Myocyte (in vitro differentiated cells): ENCODE measurements around the gene ITGAE. TPM values are rescaled to one million over a fixed set of nuclear protein-coding genes. Genes with fewer than 3 reads are reported as not detected.
"Not testable (repeated sequence)": the region's sequence is repeated elsewhere in the genome, so short reads cannot be mapped to it uniquely, and the experiment has no call there.

Experiments used
- DNase-seq: peaks from one replicate; pipeline ENCODE4 v3.0.0-alpha.2; 2012; ENCODE audit warnings: low read depth
- total RNA-seq: library from RNA; depleted of rRNA; stranded (reverse); fragments of >200 nt; gene quantifications from 2 replicates; pipeline ENCODE4 v1.2.3, GENCODE V29; 2014

The ITGAE gene
- total RNA-seq, 1 donor from 2014 or later: 23.1 TPM

DNA sequence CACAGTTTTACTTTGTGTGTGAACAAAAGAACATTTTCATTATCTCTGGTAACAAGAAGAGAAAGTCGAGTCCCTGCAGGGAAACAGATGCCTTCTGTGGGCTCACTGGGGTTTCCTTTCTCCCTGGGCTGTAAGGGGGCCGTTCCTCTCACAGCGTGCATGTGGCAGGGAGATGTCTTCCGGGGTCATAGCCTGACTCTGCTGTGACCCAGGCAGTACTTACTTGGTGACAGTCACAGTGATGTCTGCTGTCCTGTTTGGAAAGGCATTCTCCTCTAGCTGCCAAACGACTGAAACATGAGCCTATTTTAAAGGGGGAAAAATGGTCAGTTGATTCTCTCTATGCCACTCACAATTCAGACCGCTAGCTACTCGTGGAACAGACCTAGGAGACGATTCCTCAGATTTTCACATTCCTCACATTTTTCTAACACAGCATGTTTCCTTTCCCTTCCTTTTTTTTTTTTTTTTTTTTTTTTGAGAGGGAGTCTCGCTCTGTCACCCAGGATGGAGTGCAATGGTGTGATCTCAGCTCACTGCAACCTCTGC, 70.0 kb downstream of the ITGAE start:
- peak; percentile 28 for DNase-seq

DNA sequence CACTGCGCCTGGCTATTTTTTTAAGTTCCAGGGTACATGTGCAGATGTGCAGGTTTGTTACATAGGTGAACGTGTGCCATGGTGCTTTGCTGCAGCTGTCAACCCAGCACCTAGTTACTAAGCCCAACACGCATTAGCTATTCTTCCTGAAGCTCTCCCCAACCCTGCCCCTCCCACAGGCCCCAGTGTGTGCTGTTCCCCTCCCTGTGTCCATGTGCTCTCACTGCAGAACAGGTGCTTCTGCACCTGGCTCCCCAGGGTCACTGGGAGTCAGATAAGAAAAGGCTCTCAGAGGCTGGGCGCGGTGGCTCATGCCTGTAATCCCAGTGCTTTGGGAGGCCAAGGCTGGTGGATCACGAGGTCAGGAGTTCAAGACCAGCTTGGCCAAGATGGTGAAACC, 71.1 kb downstream of the ITGAE start:
- no peak for DNase-seq

GRCh38 chr17:3728099-3728498, 72.9 kb downstream of the ITGAE start:
- DNase-seq: not testable (repeated sequence)

DNA sequence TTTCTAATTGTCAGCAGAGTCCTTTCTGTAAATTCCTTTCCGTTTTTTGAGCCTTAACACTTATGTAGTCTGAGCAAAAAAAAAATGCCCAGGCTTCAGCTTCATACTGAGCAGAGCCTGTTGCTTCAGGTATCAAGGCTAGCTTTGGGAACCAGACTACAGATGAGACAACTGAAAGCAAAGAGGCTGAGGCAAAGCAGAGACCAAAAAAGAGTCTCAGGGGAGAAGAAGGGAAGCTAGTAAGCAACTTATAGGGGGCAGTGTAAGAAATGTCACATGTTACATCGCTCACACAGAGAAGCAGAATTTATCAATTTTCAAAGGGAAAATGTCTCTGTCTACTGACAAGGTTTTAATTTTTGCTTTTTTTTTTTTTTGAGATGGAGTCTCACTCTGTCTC, 73.9 kb downstream of the ITGAE start:
- DNase-seq: no peak

DNA sequence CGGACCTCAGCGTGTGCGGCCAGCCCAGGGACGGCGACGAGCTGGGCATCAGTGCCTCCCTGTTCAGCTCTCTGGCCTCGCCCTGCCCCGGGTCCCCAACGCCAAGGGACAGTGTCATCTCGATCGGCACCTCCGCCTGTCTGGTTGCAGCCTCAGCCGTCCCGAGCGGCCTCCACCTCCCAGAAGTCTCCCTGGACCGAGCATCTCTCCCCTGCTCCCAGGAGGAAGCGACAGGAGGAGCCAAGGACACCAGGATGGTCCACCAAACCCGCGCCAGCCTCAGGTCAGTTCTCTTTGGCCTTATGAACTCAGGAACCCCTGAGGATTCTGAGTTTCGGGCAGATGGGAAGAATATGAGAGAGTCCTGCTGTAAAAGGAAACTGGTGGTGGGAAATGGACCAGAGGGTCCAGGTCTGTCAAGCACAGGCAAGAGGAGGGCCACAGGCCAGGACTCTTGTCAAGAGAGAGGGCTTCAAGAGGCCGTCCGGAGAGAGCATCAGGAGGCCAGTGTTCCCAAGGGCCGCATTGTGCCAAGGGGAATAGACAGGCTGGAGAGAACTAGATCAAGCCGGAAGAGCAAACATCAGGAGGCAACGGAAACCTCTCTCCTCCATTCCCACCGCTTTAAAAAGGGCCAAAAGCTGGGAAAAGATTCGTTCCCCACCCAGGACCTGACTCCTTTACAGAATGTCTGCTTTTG, 76.5 kb downstream of the ITGAE start:
- DNase-seq: no peak

GRCh38 chr17:3723556-3724377, 77.2 kb downstream of the ITGAE start, which contains the start of gene HASPIN:
Gene HASPIN, plus strand, starts transcription at chr17:3723903. Its CDS starts 33 bp downstream, at chr17:3723936.
- peak; percentile 92 for DNase-seq

GRCh38 chr17:3723188-3723555, 77.8 kb downstream of the ITGAE start:
- DNase-seq: no peak

- no peak for DNase-seq
Observed at GRCh38 chr17:3722716-3723115, 78.3 kb downstream of the ITGAE start.

DNA sequence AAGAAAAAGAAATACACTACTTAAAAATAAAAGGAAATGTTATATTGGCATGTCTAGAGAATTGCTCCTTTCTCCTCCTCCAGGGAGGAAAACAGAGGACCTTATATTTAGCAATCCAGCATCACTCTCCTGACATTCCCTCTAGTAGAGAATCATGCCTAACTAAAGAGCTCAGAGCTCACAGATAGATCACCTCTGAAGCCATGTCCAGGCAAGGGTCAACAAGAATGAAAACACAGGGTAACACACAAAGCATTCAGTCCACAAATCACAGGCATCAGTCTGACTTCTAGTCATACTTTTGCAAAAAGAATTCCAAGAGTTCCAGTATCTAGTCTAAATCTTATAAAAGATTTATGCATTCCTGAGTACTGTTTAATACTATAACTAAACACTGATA, 81.7 kb downstream of the ITGAE start:
- no peak for DNase-seq

DNA sequence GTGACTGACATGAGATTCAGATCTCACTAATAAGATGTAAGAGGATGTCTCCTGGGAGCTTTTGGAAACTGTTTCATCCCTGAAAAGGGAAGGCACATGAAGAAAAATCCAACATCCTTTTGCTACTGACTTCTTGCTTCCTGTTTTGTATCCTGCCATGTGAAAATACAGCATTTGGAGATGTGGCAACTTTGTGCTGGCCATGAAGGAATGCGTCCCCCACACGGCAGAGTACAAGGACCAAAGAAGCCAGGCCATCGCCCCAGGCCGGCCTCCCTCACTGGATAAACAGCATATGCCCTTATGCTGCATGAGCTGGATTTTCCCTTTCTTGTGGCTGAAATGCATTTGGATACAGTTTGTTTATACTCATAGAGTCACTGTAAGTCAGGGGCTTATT, 82.8 kb downstream of the ITGAE start:
- no peak for DNase-seq

DNA sequence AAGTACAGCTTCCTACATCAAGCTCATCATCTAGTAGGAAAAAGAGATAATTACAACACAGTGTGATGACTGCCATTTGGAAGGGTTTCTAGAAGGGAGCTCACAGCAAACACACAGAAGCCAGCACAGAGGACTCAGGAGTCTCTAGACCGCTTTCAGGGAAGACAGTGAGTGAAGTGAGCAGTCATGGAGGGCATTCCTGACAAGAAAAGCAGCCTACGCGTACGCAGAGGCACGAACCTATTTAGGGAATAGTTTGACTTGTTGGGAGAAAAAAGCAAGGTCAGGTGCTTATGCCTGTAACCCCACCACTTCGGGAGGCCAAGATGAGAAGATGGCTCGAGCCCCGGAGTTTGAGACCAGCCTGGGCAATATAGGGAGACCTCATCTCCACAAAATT, 85.7 kb downstream of the ITGAE start:
- no peak for DNase-seq

DNA sequence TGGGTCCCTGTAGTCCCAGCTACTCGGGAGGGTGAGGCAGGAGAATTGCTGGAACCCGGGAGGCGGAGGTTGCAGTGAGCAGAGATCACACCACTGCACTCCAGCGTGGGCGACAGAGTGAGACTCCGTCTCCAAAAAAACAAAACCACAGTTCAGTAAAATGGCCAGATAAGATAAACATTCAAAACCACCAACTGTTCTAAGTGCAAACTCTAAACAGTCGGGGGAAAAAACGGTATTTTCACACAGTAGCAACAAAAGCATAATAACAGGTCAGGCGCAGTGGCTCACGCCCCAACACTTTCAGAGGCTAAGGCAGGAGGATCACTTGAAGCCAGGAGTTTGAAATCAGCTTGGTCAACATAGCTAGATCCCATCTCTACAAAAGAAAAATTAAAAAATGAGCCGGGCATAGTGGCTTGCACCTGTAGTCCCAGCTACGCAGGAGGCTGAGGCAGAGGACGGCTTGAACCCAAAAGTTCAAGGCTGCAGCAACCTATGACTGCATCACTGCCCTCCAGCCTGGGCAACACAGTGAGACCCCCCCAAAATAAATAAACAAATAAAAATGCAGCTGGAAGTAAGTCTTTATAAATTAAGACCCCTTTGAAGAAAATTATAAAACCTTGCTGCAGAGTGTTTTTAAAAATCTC, 88.1 kb downstream of the ITGAE start:
- DNase-seq: no peak

DNA sequence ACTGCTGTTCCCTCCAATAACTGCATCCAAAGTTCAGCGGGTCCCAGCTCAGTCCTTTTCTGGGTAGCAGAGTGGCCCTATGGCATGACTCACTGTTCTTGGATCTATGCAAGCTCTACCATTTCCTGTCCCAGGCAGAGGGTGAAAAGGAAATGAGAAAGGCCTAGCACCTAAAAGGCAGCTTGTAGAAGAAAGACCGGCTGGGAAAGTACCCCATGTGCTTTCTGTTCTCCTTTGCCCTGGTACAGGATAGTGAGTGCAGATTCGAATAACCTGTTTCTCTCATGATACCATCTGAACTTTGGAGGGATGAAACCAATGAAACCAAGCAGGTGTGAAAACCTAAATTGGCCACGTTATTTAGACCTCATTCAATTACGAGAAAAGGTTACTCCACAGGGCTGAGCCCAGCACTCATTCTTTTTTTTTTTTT, 90.0 kb downstream of the ITGAE start:
- no peak for DNase-seq

DNA sequence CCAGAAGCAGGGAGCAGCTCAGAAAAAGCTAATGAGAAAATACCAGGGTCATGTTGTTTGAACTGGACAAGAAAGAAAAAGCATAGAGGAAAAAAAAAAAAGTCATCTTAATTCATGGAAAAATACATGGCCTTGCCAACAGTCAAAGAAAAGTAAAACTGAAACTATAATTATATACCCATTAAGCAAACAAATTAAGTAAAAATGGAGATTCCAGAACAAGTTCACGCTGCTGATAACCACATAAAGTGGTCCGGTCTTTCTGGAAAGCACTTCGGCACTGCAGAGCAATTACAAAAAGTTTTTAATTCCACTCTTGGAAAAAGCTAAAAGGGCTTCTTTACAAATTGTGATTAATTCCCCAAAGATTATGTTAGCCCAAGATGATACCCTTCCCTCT, 92.6 kb downstream of the ITGAE start:
- no peak for DNase-seq

- not testable (repeated sequence) for DNase-seq
Observed at GRCh38 chr17:3705718-3705984, 95.3 kb downstream of the ITGAE start.

DNA sequence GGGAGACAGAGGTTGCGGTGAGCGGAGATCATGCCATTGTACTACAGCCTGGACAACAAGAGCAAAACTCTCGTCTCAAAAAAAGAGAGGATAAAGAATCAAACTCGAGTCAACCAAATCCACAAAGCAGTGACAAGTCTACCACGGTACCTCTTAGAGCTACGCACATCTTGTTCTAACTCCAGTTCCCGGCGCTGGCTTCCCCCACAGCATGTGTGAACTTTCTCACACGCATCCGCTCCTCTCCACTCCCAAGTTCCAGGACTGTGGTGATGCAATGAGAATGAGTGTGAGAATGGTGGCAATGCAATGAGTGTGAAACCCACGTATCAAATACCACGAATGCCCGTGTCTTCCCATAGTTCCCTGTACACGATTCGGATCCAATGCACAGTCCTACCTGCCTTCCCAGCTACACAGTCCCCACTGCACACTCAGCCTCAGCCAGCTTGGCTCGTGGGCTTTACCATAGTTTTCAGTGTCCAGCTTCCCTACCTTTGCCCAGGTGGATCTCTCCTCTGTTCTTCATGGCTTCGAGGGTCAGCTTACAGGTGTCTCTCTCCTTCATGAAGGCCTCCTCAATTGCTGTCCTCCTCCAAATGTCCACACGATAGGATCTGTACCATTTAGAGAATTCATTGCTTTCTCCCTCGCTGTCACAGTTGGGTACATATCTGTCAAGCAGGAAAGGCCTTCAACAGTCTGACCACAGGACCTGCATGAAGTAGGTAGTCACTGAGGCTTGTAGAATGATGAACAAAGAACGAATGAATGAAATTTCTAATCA, 95.9 kb downstream of the ITGAE start:
- no peak for DNase-seq

DNA sequence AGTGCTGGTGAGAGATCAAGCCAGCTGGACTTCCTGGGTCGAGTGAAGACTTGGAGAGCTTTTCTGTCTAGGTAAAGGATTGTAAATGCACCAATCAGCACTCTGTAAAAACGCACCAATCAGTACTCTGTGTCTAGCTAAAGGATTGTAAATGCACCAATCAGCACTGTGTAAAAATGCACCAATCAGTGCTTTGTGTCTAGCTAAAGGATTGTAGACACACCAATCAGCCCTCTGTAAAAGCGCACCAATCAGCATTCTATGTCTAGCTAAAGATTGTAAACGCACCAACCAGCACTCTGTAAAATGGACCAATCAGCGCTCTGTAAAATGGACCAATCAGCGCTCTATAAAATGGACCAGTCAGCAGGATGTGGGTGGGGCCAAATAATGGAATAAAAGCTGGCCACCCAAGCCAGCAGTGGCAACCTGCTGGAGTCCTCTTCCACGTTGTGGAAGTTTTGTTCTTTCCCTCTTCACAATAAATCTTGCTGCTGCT, 98.9 kb downstream of the ITGAE start:
- DNase-seq: not testable (repeated sequence)

- no peak for DNase-seq
Observed at GRCh38 chr17:3699951-3700350, 101.0 kb downstream of the ITGAE start.

DNA sequence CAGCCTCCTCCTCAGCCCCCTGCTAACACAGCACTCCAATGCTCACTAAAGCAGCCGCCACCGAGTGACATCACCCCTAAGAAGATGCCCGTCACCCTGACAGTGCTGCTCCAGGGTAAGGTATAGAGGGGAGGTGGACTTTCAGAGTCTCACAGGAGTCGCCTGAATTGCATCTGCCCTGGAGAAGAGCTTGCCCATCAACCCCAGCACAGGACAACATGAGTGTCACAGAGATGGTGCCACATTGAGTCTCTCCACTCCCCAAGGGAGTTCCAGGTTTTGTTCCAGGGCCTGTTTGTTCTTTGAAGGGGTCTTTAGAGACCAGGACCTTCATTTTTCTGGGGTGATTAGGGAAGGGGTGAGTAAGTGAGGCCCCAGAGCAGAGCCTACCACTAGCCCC, 102.8 kb downstream of the ITGAE start:
- DNase-seq: no peak

- peak; percentile 68 for DNase-seq
Observed at GRCh38 chr17:3697103-3697476, 103.9 kb downstream of the ITGAE start.

DNA sequence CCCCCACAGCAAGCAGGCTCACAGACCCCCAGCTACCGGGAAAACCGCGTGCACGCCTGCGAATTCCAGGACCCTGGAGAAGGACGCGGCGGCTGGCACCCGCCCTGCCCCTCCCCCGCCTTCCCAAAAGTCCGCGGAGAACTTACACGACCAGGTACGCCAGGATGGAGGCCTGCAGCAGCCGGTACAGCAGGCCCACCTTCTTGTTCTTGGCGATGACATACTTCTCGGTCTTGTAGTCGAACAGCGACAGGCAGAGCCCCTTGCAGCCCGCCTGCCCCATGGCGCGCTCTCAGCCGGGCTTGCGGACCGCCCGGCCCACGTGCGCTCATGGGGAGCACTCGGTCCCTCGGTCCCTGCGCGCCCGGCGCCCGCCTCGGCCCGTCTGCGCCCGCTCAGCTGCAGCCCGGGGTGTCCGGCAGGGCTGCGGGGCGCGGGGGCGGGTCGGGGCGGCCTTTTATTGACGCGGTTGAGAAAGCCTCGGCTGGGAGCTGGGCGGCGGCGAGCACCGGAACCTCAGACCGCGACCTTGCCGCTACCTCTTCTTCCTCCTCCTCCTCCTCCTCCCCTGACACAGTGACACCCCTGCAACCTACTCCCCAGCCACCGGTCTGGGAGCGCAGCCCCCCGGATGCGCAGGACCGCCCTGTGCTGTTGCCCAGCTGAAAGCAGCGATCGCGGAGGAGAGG, 105.1 kb downstream of the ITGAE start, which contains the start of gene P2RX5:
Gene P2RX5, minus strand, starts transcription at position 433 of the 689 bp plus-strand sequence. Its CDS starts 150 bp downstream, at position 283.
- DNase-seq: no peak
